Measurements from ENCODE around the gene DNMT3A. TPM values are rescaled to one million over a fixed set of nuclear protein-coding genes. Genes with fewer than 3 reads are reported as not detected.
A peak's percentile ranks its signal among the peaks of the same experiment; 100 is the strongest.

Gene DNMT3A
- total and polyA plus RNA-seq, 2 of the 8 experiments (the other 6 are each of a cell fraction or from before 2014, with no cell fraction given) = 33.6 to 178 TPM

DNA sequence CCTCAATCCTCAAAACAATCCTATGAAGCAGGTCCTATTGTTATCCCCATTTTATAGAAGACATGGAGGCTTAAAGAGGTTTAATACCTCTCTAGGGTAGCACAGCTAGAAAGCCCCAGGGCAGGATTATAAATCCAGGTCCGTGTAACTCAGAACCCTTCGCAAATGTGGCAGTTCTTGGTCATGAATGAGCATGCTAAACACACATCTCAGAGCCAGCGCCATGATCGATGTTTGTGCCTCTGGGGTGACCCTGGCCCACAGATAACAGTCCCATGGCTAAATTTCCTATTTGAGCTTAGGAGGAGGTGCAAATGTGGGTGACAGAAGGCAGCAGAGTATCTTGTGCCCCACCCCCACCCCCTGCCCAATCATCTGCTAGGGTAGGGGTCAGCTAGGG is 17.5 kb downstream of the DNMT3A start:
- H4K20me1 ChIP-seq (replicated peaks in 1 of 2; ENCODE audit: control insufficient read depth in 1 of 2, insufficient read depth in 2 of 2, low read length in 2 of 2) = no peaks in the 10 kb centered on the region

More for the DNA sequence above, 17.5 kb downstream of the DNMT3A start:
- Histone ChIP-seq H3K27me3 (replicated peaks in 1 of 4; ENCODE audit: control insufficient read depth in 3 of 4, extremely low read depth in 1 of 4, insufficient read depth in 3 of 4, low read length in 3 of 4) (no peaks in the 10 kb centered on the region; a peak in 1 of 7 replicates), H2BK12ac (ENCODE audit: low read depth, low read length) (no peak overlapping the region), H3K14ac (ENCODE audit: insufficient read length) (no peak overlapping the region), H2BK15ac (ENCODE audit: low read length) (no peak overlapping the region), H3K79me2 (ENCODE audit: control insufficient read depth in 1 of 2, insufficient read depth in 2 of 2, low read length in 2 of 2) (no peaks in the 10 kb centered on the region), H3K4me2 (ENCODE audit: insufficient read depth in 1 of 2, low read depth in 2 of 2, low read length in 2 of 2) (no peak overlapping the region), H4K8ac (ENCODE audit: extremely low read depth, insufficient read depth, low read length) (no peak overlapping the region), H3K36me3 (ENCODE audit: control insufficient read depth in 2 of 4, insufficient read depth in 4 of 4, low read length in 3 of 4) (no peaks in the 10 kb centered on the region), H4K91ac (replicated peaks; ENCODE audit: insufficient read length, low read length) (no peak overlapping the region), H2BK5ac (ENCODE audit: low read depth, low read length) (no peak overlapping the region), H3K9me3 (ENCODE audit: insufficient read depth in 2 of 2, low read depth in 1 of 2, low read length in 1 of 2) (peaks cover 0 to 6% of the 10 kb centered on the region in 2 experiments; a peak in 2 of 4 replicates), H3K56ac (replicated peaks; ENCODE audit: insufficient read length, low read depth, low read length) (no peak overlapping the region), H2AK5ac (ENCODE audit: low read depth, low read length) (0 out of 2 replicates have a peak overlapping the region, but pooled peaks have one; percentile 24), H2BK20ac (ENCODE audit: low read length) (no peak overlapping the region), H3K9ac (replicated peaks in 1 of 4; ENCODE audit: extremely low read depth in 1 of 4, low read depth in 3 of 4, low read length in 3 of 4) (no peak overlapping the region), H3K18ac (ENCODE audit: extremely low read depth, low read length) (no peak overlapping the region), H3K23ac (ENCODE audit: insufficient read length) (no peak overlapping the region), H3K23me2 (ENCODE audit: low read depth, low read length) (no peaks in the 10 kb centered on the region), H3K27ac (ENCODE audit: low read depth, low read length) (no peak overlapping the region), H2AFZ (ENCODE audit: low read length) (no peak overlapping the region), H4K5ac (ENCODE audit: insufficient read length, low read depth, low read length) (no peak overlapping the region), H3K4me3 (ENCODE audit: extremely low read depth in 1 of 4, insufficient read depth in 2 of 4, low read depth in 3 of 4, low read length in 4 of 4) (no peak overlapping the region), H3K4ac (replicated peaks; ENCODE audit: insufficient read length, low read depth, low read length) (no peak overlapping the region), H2BK120ac (replicated peaks; ENCODE audit: low read depth, low read length) (no peak overlapping the region), H3K79me1 (ENCODE audit: low read depth, low read length) (no peaks in the 10 kb centered on the region; the same call in 1 of the 2 replicates), H3K4me1 (replicated peaks in 1 of 4; ENCODE audit: control insufficient read depth in 3 of 4, insufficient read depth in 4 of 4, low read length in 3 of 4) (peaks cover 3 to 6% (median 4%) of the 10 kb centered on the region in 4 experiments; a peak in 6 of 7 replicates)
- no peak for FAIRE-seq
- CTCF ChIA-PET (ENCODE audit: partially characterized antibody) = interaction anchor here (0.9 to 3.8 kb wide), 10 partner anchors 9 to 38 kb away, joined by 3 to 24 read pairs (median 4); no protein-coding TSS in a partner anchor
- DNase-seq (ENCODE audit: low read depth in 1 of 2, low spot score in 2 of 2) = no peak
- POLR2A ChIA-PET (ENCODE audit: partially characterized antibody) = interaction anchor here (0.9 to 1.4 kb wide), 3 partner anchors 10 to 94 kb away, joined by 3 to 4 read pairs (median 3); no protein-coding TSS in a partner anchor
- 100% methylated on average over 4 of the region's 4 CpGs; no CpG with 5 or more reads in 1 of the 2 experiments for WGBS, 2 experiments (ENCODE audit: extremely low coverage in 1 of 2, insufficient coverage in 1 of 2, insufficient read length in 1 of 2, insufficient replicate concordance in 2 of 2, low coverage in 1 of 2, low lambda C conversion rate in 2 of 2, missing lambda C conversion rate in 1 of 2)
- TF ChIP-seq KDM5A (IDR thresholded peaks at IDR 0.05; ENCODE audit: low read length) (no peak), BCL11A (IDR thresholded peaks at IDR 0.05; ENCODE audit: low read depth in 2 of 2, low read length in 2 of 2) (no peak), HDAC6 (IDR thresholded peaks at IDR 0.05; ENCODE audit: low read depth, low read length) (no peak), CHD2 (IDR thresholded peaks at IDR 0.05; ENCODE audit: low read length) (no peak), SRF (IDR thresholded peaks at IDR 0.05; ENCODE audit: low read depth, low read length) (no peak)
